Urothelium cell line (cell line): Measurements from ENCODE around the gene KCNAB2.
"Not testable (repeated sequence)": the region's sequence is repeated elsewhere in the genome, so short reads cannot be mapped to it uniquely, and the experiment has no call there.

Source experiments
- DNase-seq: peaks from one replicate; pipeline ENCODE4 v3.0.0; 2011; ENCODE audit warnings: low spot score, mixed read lengths
- FAIRE-seq: peaks from 2 replicates; lab custom pipeline; 2011; peaks lifted over from hg19 to GRCh38; lab: Jason Lieb, UNC

The KCNAB2 gene

GRCh38 chr1:6009120-6010040 lies 36.3 kb upstream of the KCNAB2 start:
- FAIRE-seq: no peak
- DNase-seq: no peak

GRCh38 chr1:6010554-6010953 lies 35.1 kb upstream of the KCNAB2 start:
- FAIRE-seq (no peak), DNase-seq (no peak)

GRCh38 chr1:6011161-6011945 lies 34.3 kb upstream of the KCNAB2 start:
- DNase-seq (no peak), FAIRE-seq (no peak)

- FAIRE-seq: no peak
- no peak for DNase-seq
Observed at GRCh38 chr1:6011946-6012258, 33.8 kb upstream of the KCNAB2 start.

- DNase-seq: no peak
- FAIRE-seq: no peak
Observed at GRCh38 chr1:6012529-6013318, 33.0 kb upstream of the KCNAB2 start.

- FAIRE-seq (no peak), DNase-seq (no peak)
Observed at GRCh38 chr1:6013491-6013890, 32.2 kb upstream of the KCNAB2 start.

- DNase-seq (no peak), FAIRE-seq (no peak)
Observed at GRCh38 chr1:6014130-6014999, 31.3 kb upstream of the KCNAB2 start.

GRCh38 chr1:6016191-6016865 lies 29.4 kb upstream of the KCNAB2 start:
- no peak for FAIRE-seq

GRCh38 chr1:6017654-6018053 lies 28.0 kb upstream of the KCNAB2 start:
- not testable (repeated sequence) for FAIRE-seq, DNase-seq

More at GRCh38 chr1:6016191-6016865, 29.4 kb upstream of the KCNAB2 start:
- DNase-seq: peak; percentile 85

GRCh38 chr1:6019166-6019845 lies 26.4 kb upstream of the KCNAB2 start:
- DNase-seq: no peak

GRCh38 chr1:6022193-6022592 lies 23.5 kb upstream of the KCNAB2 start:
- DNase-seq (no peak), FAIRE-seq (peak; percentile 76)

More at GRCh38 chr1:6019166-6019845, 26.4 kb upstream of the KCNAB2 start:
- FAIRE-seq: no peak

GRCh38 chr1:6023346-6023745 lies 22.3 kb upstream of the KCNAB2 start:
- no peak for FAIRE-seq
- no peak for DNase-seq

GRCh38 chr1:6024376-6024775 lies 21.3 kb upstream of the KCNAB2 start:
- DNase-seq (no peak), FAIRE-seq (no peak)

GRCh38 chr1:6025269-6026094 lies 20.2 kb upstream of the KCNAB2 start:
- peak; percentile 40 for DNase-seq
- FAIRE-seq: no peak

GRCh38 chr1:6026095-6026809 lies 19.4 kb upstream of the KCNAB2 start:
- FAIRE-seq: no peak
- DNase-seq: peak; percentile 85

- FAIRE-seq (no peak), DNase-seq (no peak)
Observed at GRCh38 chr1:6027591-6027990, 18.1 kb upstream of the KCNAB2 start.

- FAIRE-seq (no peak), DNase-seq (no peak)
Observed at GRCh38 chr1:6028042-6028850, 17.4 kb upstream of the KCNAB2 start.
